ENCODE measurements around the gene FCAMR. TPM values are rescaled to one million over a fixed set of nuclear protein-coding genes. Genes with fewer than 3 reads are reported as not detected.

FCAMR gene
- total and polyA plus RNA-seq, 9 donors, result not detected

- Histone ChIP-seq H3K9me3 (no peaks in the 10 kb centered on the region), H3K27me3 (no peaks in the 10 kb centered on the region), H3K36me3 (no peaks in the 10 kb centered on the region), H3K4me3 (no peak overlapping the region), H3K4me1 (ENCODE audit: insufficient read depth) (no peaks in the 10 kb centered on the region), H3K27ac (no peak overlapping the region)
- no peak for DNase-seq
- WGBS, 3 donors, result 30 to 51% (median 33%) methylated on average over 7 of the region's 7 CpGs
- intact Hi-C loops (cut with DNase I), result no loop called here
- no peak for TF ChIP-seq CTCF (IDR thresholded peaks at IDR 0.05)
- no peak for TF ChIP-seq POLR2A (IDR thresholded peaks at IDR 0.05)
- TF ChIP-seq EP300 (IDR thresholded peaks at IDR 0.05), result no peak
Measured at GRCh38 chr1:207017615-207018559, 47.6 kb upstream of the FCAMR start.

DNA sequence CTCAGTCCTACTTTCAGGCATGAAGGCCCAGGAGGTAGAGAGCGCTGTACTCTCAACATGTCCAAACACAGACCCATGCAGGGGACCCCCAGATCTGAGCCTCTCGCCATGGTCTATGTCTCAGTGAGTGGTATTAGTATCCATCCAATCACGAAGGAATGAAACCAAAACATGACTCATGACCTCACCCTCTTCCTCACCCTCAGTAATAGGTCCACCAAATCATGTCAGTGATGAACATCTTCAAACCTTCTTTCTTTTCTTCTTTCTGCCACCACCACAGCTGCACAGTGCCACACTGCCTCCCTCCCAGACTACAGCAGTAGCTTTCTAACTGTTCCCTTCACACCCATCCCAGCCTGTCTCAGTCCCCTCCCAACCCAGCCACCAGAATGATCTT is 45.5 kb upstream of the FCAMR start:
- Histone ChIP-seq H3K27ac (no peak overlapping the region), H3K27me3 (no peaks in the 10 kb centered on the region), H3K4me3 (no peak overlapping the region), H3K9me3 (no peaks in the 10 kb centered on the region), H3K36me3 (no peaks in the 10 kb centered on the region), H3K4me1 (ENCODE audit: insufficient read depth) (no peaks in the 10 kb centered on the region)
- intact Hi-C loops (cut with DNase I), result no loop called here
- TF ChIP-seq CTCF (IDR thresholded peaks at IDR 0.05) (no peak), EP300 (IDR thresholded peaks at IDR 0.05) (no peak), POLR2A (IDR thresholded peaks at IDR 0.05) (no peak)
- 88 to 92% (median 88%) methylated on average over 3 of the region's 3 CpGs for WGBS, 3 donors
- DNase-seq, result no peak

- intact Hi-C loops (cut with DNase I), result no loop called here
- Histone ChIP-seq H3K27me3 (no peaks in the 10 kb centered on the region), H3K4me3 (no peak overlapping the region), H3K9me3 (no peaks in the 10 kb centered on the region), H3K36me3 (no peaks in the 10 kb centered on the region), H3K27ac (no peak overlapping the region), H3K4me1 (ENCODE audit: insufficient read depth) (no peaks in the 10 kb centered on the region)
- TF ChIP-seq POLR2A (IDR thresholded peaks at IDR 0.05) (no peak), EP300 (IDR thresholded peaks at IDR 0.05) (no peak), CTCF (IDR thresholded peaks at IDR 0.05) (no peak)
- no peak for DNase-seq
- WGBS, 3 donors, result 53 to 88% (median 67%) methylated on average over 3 of the region's 3 CpGs
Measured at GRCh38 chr1:207014728-207015127, 44.5 kb upstream of the FCAMR start.

DNA sequence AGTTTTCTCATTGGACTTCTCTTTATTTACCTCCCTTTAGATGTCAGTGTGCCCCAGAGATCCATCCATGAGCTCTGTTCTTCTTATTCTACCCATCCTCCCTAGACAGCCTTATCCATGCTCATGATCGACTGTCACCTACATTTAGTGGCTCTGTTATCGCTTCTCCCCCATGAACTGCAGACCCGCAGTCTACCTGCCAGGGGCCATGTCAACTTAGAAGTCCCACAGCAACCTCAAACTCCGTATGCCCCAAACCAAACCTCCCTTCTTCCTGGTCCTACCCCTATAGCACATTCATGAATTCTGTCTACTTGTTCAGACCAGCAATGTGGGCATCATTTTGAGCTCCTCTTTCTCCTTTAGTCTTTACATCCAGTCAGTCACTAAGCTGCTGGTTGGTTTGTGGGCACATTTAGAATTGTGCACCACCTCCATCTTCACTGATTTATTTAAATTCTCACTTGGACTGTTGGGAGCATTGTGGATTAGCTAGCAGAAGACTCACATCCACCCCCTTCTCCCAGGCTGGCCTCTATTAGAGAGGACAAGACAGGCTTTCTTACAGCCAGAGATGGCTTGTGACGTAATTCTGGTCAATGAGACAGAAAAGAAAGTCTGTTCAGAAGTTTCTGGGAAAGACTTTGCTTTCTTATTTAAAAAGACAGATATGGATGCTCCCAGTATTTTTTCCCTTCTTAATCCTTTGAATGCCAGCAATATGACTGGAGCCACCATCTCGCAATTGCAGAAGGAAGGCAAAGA is 43.2 kb upstream of the FCAMR start:
- Histone ChIP-seq H3K27me3 (no peaks in the 10 kb centered on the region), H3K4me3 (no peak overlapping the region), H3K4me1 (ENCODE audit: insufficient read depth) (no peaks in the 10 kb centered on the region), H3K27ac (no peak overlapping the region), H3K9me3 (no peaks in the 10 kb centered on the region), H3K36me3 (no peaks in the 10 kb centered on the region)
- TF ChIP-seq EP300 (IDR thresholded peaks at IDR 0.05) (no peak), POLR2A (IDR thresholded peaks at IDR 0.05) (no peak)
- no peak for DNase-seq
- 72 to 93% (median 93%) methylated on average over 6 of the region's 6 CpGs for WGBS, 3 donors
- intact Hi-C loops (cut with DNase I), result no loop called here
